GM11168 (cell line): Measurements from ENCODE around the gene DUSP8.

Experiments used
- in situ Hi-C: fragments of 300-500 bp; cut with MboI; formaldehyde crosslinking; loops from one replicate; pipeline ENCODE4 v1.12.0; 2022; ENCODE audit warnings: low sequenced_read_pairs; ENCODE audit not compliant: unreplicated experiment

The DUSP8 gene

GRCh38 chr11:1518301-1518700 is 53.8 kb downstream of the DUSP8 start:
- in situ Hi-C loops, result loop anchor here (25.0 kb wide), 1 partner anchor 306 kb away; the partner anchor contains the start of gene MUC5B

- in situ Hi-C loops, result loop anchor here (25.0 kb wide), 1 partner anchor 305 kb away; the partner anchor contains the start of gene MUC5B
These were observed 54.7 kb downstream of the DUSP8 start for GRCh38 chr11:1517117-1518005.

- in situ Hi-C loops, result loop anchor here (25.0 kb wide), 1 partner anchor 304 kb away; the partner anchor contains the start of gene MUC5B
These were observed 55.6 kb downstream of the DUSP8 start for GRCh38 chr11:1516273-1517067.

GRCh38 chr11:1515082-1516060 is 56.7 kb downstream of the DUSP8 start:
- in situ Hi-C loops, result loop anchor here (25.0 kb wide), 1 partner anchor 303 kb away; the partner anchor contains the start of gene MUC5B

GRCh38 chr11:1514336-1515061 is 57.6 kb downstream of the DUSP8 start:
- in situ Hi-C loops, result loop anchor here (25.0 kb wide), 1 partner anchor 302 kb away; the partner anchor contains the start of gene MUC5B

GRCh38 chr11:1513326-1514296 is 58.5 kb downstream of the DUSP8 start:
- in situ Hi-C loops, result loop anchor here (25.0 kb wide), 1 partner anchor 301 kb away; the partner anchor contains the start of gene MUC5B

GRCh38 chr11:1512531-1513258 is 59.4 kb downstream of the DUSP8 start:
- in situ Hi-C loops, result loop anchor here (25.0 kb wide), 1 partner anchor 300 kb away; the partner anchor contains the start of gene MUC5B

- in situ Hi-C loops, result loop anchor here (25.0 kb wide), 1 partner anchor 300 kb away; the partner anchor contains the start of gene MUC5B
These were observed 60.1 kb downstream of the DUSP8 start for GRCh38 chr11:1511937-1512496.

GRCh38 chr11:1510928-1511327 is 61.1 kb downstream of the DUSP8 start:
- in situ Hi-C loops, result loop anchor here (25.0 kb wide), 1 partner anchor 299 kb away; the partner anchor contains the start of gene MUC5B

GRCh38 chr11:1510351-1510750 is 61.7 kb downstream of the DUSP8 start:
- in situ Hi-C loops, result loop anchor here (25.0 kb wide), 1 partner anchor 298 kb away; the partner anchor contains the start of gene MUC5B

- in situ Hi-C loops, result loop anchor here (25.0 kb wide), 1 partner anchor 297 kb away; the partner anchor contains the start of gene MUC5B
These were observed 62.3 kb downstream of the DUSP8 start for GRCh38 chr11:1509626-1510255.

- in situ Hi-C loops, result loop anchor here (25.0 kb wide), 1 partner anchor 297 kb away; the partner anchor contains the start of gene MUC5B
These were observed 63.1 kb downstream of the DUSP8 start for GRCh38 chr11:1508986-1509385.

GRCh38 chr11:1508491-1508891 is 63.6 kb downstream of the DUSP8 start:
- in situ Hi-C loops, result loop anchor here (25.0 kb wide), 1 partner anchor 296 kb away; the partner anchor contains the start of gene MUC5B

GRCh38 chr11:1507381-1508140 is 64.5 kb downstream of the DUSP8 start:
- in situ Hi-C loops, result loop anchor here (25.0 kb wide), 1 partner anchor 295 kb away; the partner anchor contains the start of gene MUC5B

GRCh38 chr11:1506981-1507380 is 65.1 kb downstream of the DUSP8 start:
- in situ Hi-C loops, result loop anchor here (25.0 kb wide), 1 partner anchor 295 kb away; the partner anchor contains the start of gene MUC5B
